Loucy (cell line): ENCODE data around the gene PDE4D.

Experiments
- H2AFZ ChIP-seq: fragments of 200-600 bp; sonication (generic); 2 replicates; pipeline ENCODE4 v1.6.0; 2016; ENCODE audit warnings: antibody characterized with exemption, mild to moderate bottlenecking, low read length, moderate library complexity
- H3F3A ChIP-seq: fragments of 200-600 bp; 2 replicates; pipeline ENCODE4 v1.6.0; 2016; ENCODE audit warnings: antibody characterized with exemption, low read depth, mild to moderate bottlenecking
- H3K27me3 ChIP-seq: fragments of 200-600 bp; sonication (generic); 2 replicates; pipeline ENCODE4 v1.6.1; 2014; ENCODE audit warnings: low read length, mild to moderate bottlenecking; ENCODE audit not compliant: insufficient read depth, poor library complexity, severe bottlenecking
- H3K36me3 ChIP-seq: fragments of 200-600 bp; sonication (generic); 2 replicates; pipeline ENCODE4 v1.6.1; 2016; ENCODE audit warnings: low read length; ENCODE audit not compliant: insufficient read depth
- H3K4me1 ChIP-seq: fragments of 200-600 bp; sonication (generic); 2 replicates; pipeline ENCODE4 v1.5.1; 2014; ENCODE audit warnings: low read length, mild to moderate bottlenecking; ENCODE audit not compliant: insufficient read depth, poor library complexity, severe bottlenecking
- H3K4me2 ChIP-seq: fragments of 200-600 bp; sonication (generic); 2 replicates; pipeline ENCODE4 v1.6.0; 2014; ENCODE audit warnings: antibody characterized with exemption, low read length, low read depth, mild to moderate bottlenecking; ENCODE audit not compliant: poor library complexity, severe bottlenecking
- H3K4me3 ChIP-seq: fragments of 200-600 bp; sonication (generic); 2 replicates; pipeline ENCODE4 v1.5.1; 2014; ENCODE audit warnings: low read length, mild to moderate bottlenecking, mixed read lengths; ENCODE audit not compliant: poor library complexity, severe bottlenecking
- H3K79me2 ChIP-seq: fragments of 200-600 bp; sonication (generic); 2 replicates; pipeline ENCODE4 v1.6.1; 2014; ENCODE audit warnings: low read length; ENCODE audit not compliant: insufficient read depth
- H3K9ac ChIP-seq: fragments of 200-600 bp; sonication (generic); 2 replicates; pipeline ENCODE4 v1.6.0; 2014; ENCODE audit warnings: mild to moderate bottlenecking, low read depth, low read length, moderate library complexity; ENCODE audit not compliant: poor library complexity, severe bottlenecking
- H3K9me2 ChIP-seq: fragments of 200-600 bp; sonication (generic); replicated peaks from 2 replicates; pipeline ENCODE4 v1.6.1; 2016; ENCODE audit warnings: low read depth, low read length, mixed read lengths
- H3K9me3 ChIP-seq: fragments of 200-600 bp; sonication (generic); 2 replicates; pipeline ENCODE4 v1.6.1; 2014; ENCODE audit warnings: mild to moderate bottlenecking, antibody characterized with exemption, low read length, low read depth; ENCODE audit not compliant: insufficient read depth
- H4K20me1 ChIP-seq: fragments of 200-600 bp; sonication (generic); 2 replicates; pipeline ENCODE4 v1.6.0; 2014; ENCODE audit warnings: antibody characterized with exemption, low read length, mild to moderate bottlenecking; ENCODE audit not compliant: insufficient read depth, poor library complexity, severe bottlenecking
- CTCF ChIP-seq: fragments of 200-600 bp; sonication (generic); conservative IDR thresholded peaks from 2 replicates; pipeline ENCODE4 v1.5.1; 2014; ENCODE audit warnings: mild to moderate bottlenecking, antibody characterized with exemption, low read length
- EZH2phosphoT487 ChIP-seq: fragments of 200-600 bp; IDR thresholded peaks from 2 replicates; pipeline ENCODE4 v1.6.1; 2018; ENCODE audit warnings: antibody characterized with exemption, mild to moderate bottlenecking, moderate library complexity, borderline replicate concordance

Gene PDE4D

GRCh38 chr5:59437176-59437575 is 456.4 kb downstream of the PDE4D start:
- Histone ChIP-seq H3K9me2 (no peaks in the 10 kb centered on the region), H3K9me3 (no peaks in the 10 kb centered on the region), H3K36me3 (no peaks in the 10 kb centered on the region), H3K4me2 (no peak overlapping the region), H3F3A (no peaks in the 10 kb centered on the region), H3K9ac (no peak overlapping the region), H4K20me1 (no peaks in the 10 kb centered on the region), H2AFZ (no peak overlapping the region), H3K4me1 (no peaks in the 10 kb centered on the region), H3K79me2 (no peaks in the 10 kb centered on the region), H3K27me3 (no peaks in the 10 kb centered on the region), H3K4me3 (no peak overlapping the region)
- TF ChIP-seq EZH2phosphoT487, result no peak

GRCh38 chr5:59436364-59437148 is 457.0 kb downstream of the PDE4D start:
- Histone ChIP-seq H2AFZ (no peak overlapping the region), H3K4me2 (no peak overlapping the region), H3K36me3 (no peaks in the 10 kb centered on the region), H3K4me3 (no peak overlapping the region), H3K9ac (no peak overlapping the region), H3K9me3 (no peaks in the 10 kb centered on the region), H3K4me1 (no peaks in the 10 kb centered on the region), H4K20me1 (no peaks in the 10 kb centered on the region), H3K79me2 (no peaks in the 10 kb centered on the region), H3K27me3 (no peaks in the 10 kb centered on the region), H3K9me2 (no peaks in the 10 kb centered on the region), H3F3A (no peaks in the 10 kb centered on the region)
- TF ChIP-seq CTCF, result no peak
- TF ChIP-seq EZH2phosphoT487, result no peak

- H3K9me2 ChIP-seq, result no peaks in the 10 kb centered on the region
- no peaks in the 10 kb centered on the region for H3K27me3 ChIP-seq
- H3K4me1 ChIP-seq, result no peaks in the 10 kb centered on the region
- H3K4me2 ChIP-seq, result no peak overlapping the region
- no peaks in the 10 kb centered on the region for H4K20me1 ChIP-seq
- no peaks in the 10 kb centered on the region for H3K9me3 ChIP-seq
- no peaks in the 10 kb centered on the region for H3F3A ChIP-seq
- H3K4me3 ChIP-seq, result no peak overlapping the region
- no peaks in the 10 kb centered on the region for H3K79me2 ChIP-seq
- H3K9ac ChIP-seq, result no peak overlapping the region
- TF ChIP-seq CTCF (no peak), EZH2phosphoT487 (no peak)
- H3K36me3 ChIP-seq, result no peaks in the 10 kb centered on the region
- no peak overlapping the region for H2AFZ ChIP-seq
Observed at GRCh38 chr5:59433174-59433573, 460.4 kb downstream of the PDE4D start.
